HPDE6-E6E7 (cell line): ENCODE measurements around the gene SYT3.

ENCODE experiments used
- DNase-seq: peaks from one replicate; pipeline ENCODE4 v3.0.0; 2011; ENCODE audit warnings: missing footprints; ENCODE audit errors: extremely low spot score

The SYT3 gene

GRCh38 chr19:50661766-50662650, 22.3 kb upstream of the SYT3 start:
- no peak for DNase-seq

- no peak for DNase-seq
Observed at GRCh38 chr19:50661023-50661422, 21.3 kb upstream of the SYT3 start.

GRCh38 chr19:50660088-50660366, 20.3 kb upstream of the SYT3 start:
- no peak for DNase-seq

- no peak for DNase-seq
Observed at GRCh38 chr19:50659318-50660087, 19.8 kb upstream of the SYT3 start.

- no peak for DNase-seq
Observed at GRCh38 chr19:50658441-50659317, 19.0 kb upstream of the SYT3 start.

- DNase-seq, result no peak
Observed at GRCh38 chr19:50657712-50658440, 18.2 kb upstream of the SYT3 start.

- DNase-seq, result no peak
Observed at GRCh38 chr19:50657222-50657669, 17.6 kb upstream of the SYT3 start.

- no peak for DNase-seq
Observed at GRCh38 chr19:50654882-50655281, 15.2 kb upstream of the SYT3 start.

- no peak for DNase-seq
Observed at GRCh38 chr19:50652722-50653121, 13.0 kb upstream of the SYT3 start.

GRCh38 chr19:50651174-50651573, 11.5 kb upstream of the SYT3 start:
- DNase-seq, result no peak

GRCh38 chr19:50649433-50650391, 10.0 kb upstream of the SYT3 start, which contains the start of gene C19orf81:
Gene C19orf81, plus strand, starts transcription at chr19:50649445. Its CDS starts 0 bp downstream, at chr19:50649445.
- no peak for DNase-seq

- no peak for DNase-seq
Observed at GRCh38 chr19:50648659-50649058, 9.0 kb upstream of the SYT3 start.

- no peak for DNase-seq
Observed at GRCh38 chr19:50647879-50648615, 8.4 kb upstream of the SYT3 start.

GRCh38 chr19:50646074-50646807, 6.6 kb upstream of the SYT3 start:
- DNase-seq, result no peak

GRCh38 chr19:50645107-50645506, 5.4 kb upstream of the SYT3 start:
- DNase-seq, result no peak

- DNase-seq, result no peak
Observed at GRCh38 chr19:50644315-50644915, 4.7 kb upstream of the SYT3 start.

- no peak for DNase-seq
Observed at GRCh38 chr19:50640368-50640767, 687 bp upstream of the SYT3 start.

GRCh38 chr19:50638600-50638999, 1.1 kb downstream of the SYT3 start:
- DNase-seq, result no peak
